Measurements from ENCODE around the gene TYK2. TPM values are rescaled to one million over a fixed set of nuclear protein-coding genes. Genes with fewer than 3 reads are reported as not detected.

Gene TYK2
- total and polyA plus RNA-seq, 2 of the 4 experiments (the other 2 are of a cell fraction), result 40.9 to 97.9 TPM

- H2BK5ac ChIP-seq (ENCODE audit: low read depth, low read length, poor library complexity, severe bottlenecking), result no peak within 1 kb of the TSS
- H4K5ac ChIP-seq (ENCODE audit: low read depth, low read length), result no peak within 1 kb of the TSS
- H2AFZ ChIP-seq (replicated peaks; ENCODE audit: low read length, poor library complexity), result peak within 1 kb of the TSS; percentile 62
- no peak within 1 kb of the TSS for H3K14ac ChIP-seq (replicated peaks; ENCODE audit: low read depth, low read length)
- no peaks in the 10 kb centered on the region for H3K36me3 ChIP-seq (ENCODE audit: control insufficient read depth, insufficient read depth, low read length)
- no peak within 1 kb of the TSS for H3K27ac ChIP-seq (ENCODE audit: insufficient read depth, low read length)
- no peak within 1 kb of the TSS for H2BK120ac ChIP-seq (ENCODE audit: low read depth, low read length)
- no peak within 1 kb of the TSS for H3K4ac ChIP-seq (ENCODE audit: low read depth, low read length)
- no peak within 1 kb of the TSS for H3K4me2 ChIP-seq (ENCODE audit: low read depth, low read length)
- BruUV-seq (replicated peaks), result no TSS peak
- H3K56ac ChIP-seq (ENCODE audit: extremely low read depth, insufficient read depth, low read length), result no peak within 1 kb of the TSS
- no peaks in the 10 kb centered on the region for H3K4me1 ChIP-seq (ENCODE audit: control insufficient read depth, insufficient read depth, low read length)
- H2AK9ac ChIP-seq (replicated peaks; ENCODE audit: low read depth, low read length, poor library complexity), result peak within 1 kb of the TSS; percentile 78
- ChIA-PET CTCF (no interaction called here), POLR2A (ENCODE audit: unreplicated experiment) (no interaction called here)
- no peaks in the 10 kb centered on the region for H4K20me1 ChIP-seq (ENCODE audit: insufficient read depth, low read length)
- H3K18ac ChIP-seq (ENCODE audit: low read depth, low read length), result no peak within 1 kb of the TSS
- dilution Hi-C loops (cut with HindIII; ENCODE audit: low sequenced_read_pairs, unreplicated experiment) (no loop called here), intact Hi-C loops (cut with micrococcal nuclease) (no loop called here), in situ Hi-C loops (cut with MboI; ENCODE audit: low sequenced_read_pairs) (no loop called here)
- WGBS, 2 experiments (ENCODE audit: extremely low coverage in 2 of 2, insufficient read length in 1 of 2), result 72% methylated on average over 6 of the region's 14 CpGs; no CpG with 5 or more reads in 1 of the 2 experiments
- no peak for ATAC-seq (ENCODE audit: low read depth)
- no peak within 1 kb of the TSS for H3K4me3 ChIP-seq (ENCODE audit: insufficient read depth, low read depth, low read length)
- H2AK5ac ChIP-seq (ENCODE audit: low read depth, low read length), result no peak within 1 kb of the TSS
- no peak for DNase-seq
- peaks cover 0 to 3% of the 10 kb centered on the region in 2 experiments; a peak in 2 of 4 replicates for H3K79me1 ChIP-seq (ENCODE audit: low read depth in 1 of 2, low read length in 2 of 2)
- no peak within 1 kb of the TSS for H4K91ac ChIP-seq (ENCODE audit: insufficient read depth, low read depth, low read length)
- TF ChIP-seq CHD1 (IDR thresholded peaks at IDR 0.05; ENCODE audit: low read depth, low read length) (no peak), POLR2A (IDR thresholded peaks at IDR 0.05; ENCODE audit: low read depth, low read length) (no peak), BHLHE40 (IDR thresholded peaks at IDR 0.05; ENCODE audit: low read depth, low read length) (no peak), NFE2L2 (IDR thresholded peaks at IDR 0.05; ENCODE audit: low read depth, low read length) (no peak), CEBPB (IDR thresholded peaks at IDR 0.05; ENCODE audit: low read depth, low read length) (no peak), MAZ (IDR thresholded peaks at IDR 0.05; ENCODE audit: borderline replicate concordance, low read depth, low read length) (no peak), MXI1 (IDR thresholded peaks at IDR 0.05; ENCODE audit: borderline replicate concordance, low read depth, low read length) (no peak), RFX5 (IDR thresholded peaks at IDR 0.05; ENCODE audit: low read depth, low read length) (no peak), MAFK (IDR thresholded peaks at IDR 0.05; ENCODE audit: low read depth, low read length) (no peak), RCOR1 (IDR thresholded peaks at IDR 0.05; ENCODE audit: insufficient replicate concordance, low read length) (no peak)
- TF ChIP-seq, protein P1, sequence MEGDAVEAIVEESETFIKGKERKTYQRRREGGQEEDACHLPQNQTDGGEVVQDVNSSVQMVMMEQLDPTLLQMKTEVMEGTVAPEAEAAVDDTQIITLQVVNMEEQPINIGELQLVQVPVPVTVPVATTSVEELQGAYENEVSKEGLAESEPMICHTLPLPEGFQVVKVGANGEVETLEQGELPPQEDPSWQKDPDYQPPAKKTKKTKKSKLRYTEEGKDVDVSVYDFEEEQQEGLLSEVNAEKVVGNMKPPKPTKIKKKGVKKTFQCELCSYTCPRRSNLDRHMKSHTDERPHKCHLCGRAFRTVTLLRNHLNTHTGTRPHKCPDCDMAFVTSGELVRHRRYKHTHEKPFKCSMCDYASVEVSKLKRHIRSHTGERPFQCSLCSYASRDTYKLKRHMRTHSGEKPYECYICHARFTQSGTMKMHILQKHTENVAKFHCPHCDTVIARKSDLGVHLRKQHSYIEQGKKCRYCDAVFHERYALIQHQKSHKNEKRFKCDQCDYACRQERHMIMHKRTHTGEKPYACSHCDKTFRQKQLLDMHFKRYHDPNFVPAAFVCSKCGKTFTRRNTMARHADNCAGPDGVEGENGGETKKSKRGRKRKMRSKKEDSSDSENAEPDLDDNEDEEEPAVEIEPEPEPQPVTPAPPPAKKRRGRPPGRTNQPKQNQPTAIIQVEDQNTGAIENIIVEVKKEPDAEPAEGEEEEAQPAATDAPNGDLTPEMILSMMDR (conservative IDR thresholded peaks at IDR 0.05; ENCODE audit: low read depth, low read length), result no peak
- H3K9me3 ChIP-seq (ENCODE audit: control insufficient read depth, insufficient read depth, low read length), result no peaks in the 10 kb centered on the region
- no peak within 1 kb of the TSS for H4K8ac ChIP-seq (ENCODE audit: low read depth in 2 of 2, low read length in 2 of 2)
- no peak within 1 kb of the TSS for H2BK15ac ChIP-seq (ENCODE audit: low read depth, low read length)
- H3K9me1 ChIP-seq (ENCODE audit: insufficient read depth, low read length), result no peaks in the 10 kb centered on the region
- no peak within 1 kb of the TSS for H2BK20ac ChIP-seq (ENCODE audit: low read depth, low read length)
- H3K23ac ChIP-seq (ENCODE audit: low read depth, low read length), result no peak within 1 kb of the TSS
- no peaks in the 10 kb centered on the region for H3K27me3 ChIP-seq (ENCODE audit: control insufficient read depth, insufficient read depth, low read length)
- H3K9ac ChIP-seq (ENCODE audit: low read depth, low read length), result no peak within 1 kb of the TSS
Measured at GRCh38 chr19:10339380-10339960, 40.9 kb downstream of the TYK2 start, which contains the start of gene ICAM3. TSS of gene ICAM3 (minus strand) at chr19:10339624. CDS start at chr19:10339614, 10 bp downstream.

Data from IMR-90 (cell line).